Left ventricle myocardium inferior (tissue), 1 donor: ENCODE data around the gene SART1. TPM values are rescaled to one million over a fixed set of nuclear protein-coding genes. Genes with fewer than 3 reads are reported as not detected.

Experiments used
- DNase-seq: peaks from one replicate; pipeline ENCODE4 v3.0.0-alpha.2; 2020
- H3K27ac ChIP-seq: fragments of 200-600 bp; replicated peaks from 2 replicates; pipeline ENCODE4 v1.8.0; 2021
- H3K27me3 ChIP-seq: fragments of 200-600 bp; 2 replicates; pipeline ENCODE4 v1.8.0; 2021; ENCODE audit warnings: low read depth
- H3K36me3 ChIP-seq: fragments of 200-600 bp; 2 replicates; pipeline ENCODE4 v1.8.0; 2021
- H3K4me1 ChIP-seq: fragments of 200-600 bp; 2 replicates; pipeline ENCODE4 v1.8.0; 2021
- H3K4me3 ChIP-seq: fragments of 200-600 bp; 2 replicates; pipeline ENCODE4 v1.8.0; 2021; ENCODE audit warnings: mild to moderate bottlenecking, moderate library complexity
- H3K9me3 ChIP-seq: fragments of 200-600 bp; replicated peaks from 2 replicates; pipeline ENCODE4 v1.8.0; 2021
- CTCF ChIP-seq: fragments of 200-600 bp; IDR thresholded peaks from 2 replicates; pipeline ENCODE4 v1.8.0; 2021; ENCODE audit warnings: antibody characterized with exemption, mild to moderate bottlenecking, borderline replicate concordance
- intact Hi-C: fragments of 100-400 bp; cut with micrococcal nuclease; formaldehyde crosslinking; loops from one replicate; pipeline ENCODE4 v1.11.0; 2022
- total RNA-seq: library from RNA; stranded (reverse); fragmentation: NEBNext Ultra II Directional; extraction: Animal tissue kit (Norgen Biotek cat#: 25700); gene quantifications from one replicate; pipeline ENCODE4 v1.2.1, GENCODE V29; 2021
- donor health status: DM: no; HTN: yes; CAD: no; lungs with severe emphysema.

SART1 gene
- total RNA-seq, 1 donor from 2014 or later = 30.7 TPM

GRCh38 chr11:65917077-65917433 is 44.5 kb upstream of the SART1 start:
- no peaks in the 10 kb centered on the region for H3K27me3 ChIP-seq
- intact Hi-C loops = no loop called here
- DNase-seq = no peak
- peaks cover 67% of the 10 kb centered on the region for H3K4me1 ChIP-seq
- TF ChIP-seq CTCF = no peak
- peaks cover 18% of the 10 kb centered on the region for H3K36me3 ChIP-seq
- peak overlapping the region; percentile 100 for H3K4me3 ChIP-seq
- peak overlapping the region; percentile 99 for H3K27ac ChIP-seq
- H3K9me3 ChIP-seq = no peaks in the 10 kb centered on the region

- intact Hi-C loops = no loop called here
- DNase-seq = no peak
- H3K9me3 ChIP-seq = no peaks in the 10 kb centered on the region
- H3K4me3 ChIP-seq = peak overlapping the region; percentile 100
- no peaks in the 10 kb centered on the region for H3K27me3 ChIP-seq
- no peak for TF ChIP-seq CTCF
- peaks cover 23% of the 10 kb centered on the region for H3K36me3 ChIP-seq
- peak overlapping the region; percentile 99 for H3K27ac ChIP-seq
- peaks cover 63% of the 10 kb centered on the region for H3K4me1 ChIP-seq
Measured at GRCh38 chr11:65917434-65918210, 43.9 kb upstream of the SART1 start.

GRCh38 chr11:65918211-65919140 is 43.1 kb upstream of the SART1 start, which contains the start of gene C11orf68:
C11orf68 (minus strand) TSS chr11:65919062; CDS start chr11:65919031, 31 bp downstream.
- no peaks in the 10 kb centered on the region for H3K27me3 ChIP-seq
- no peaks in the 10 kb centered on the region for H3K9me3 ChIP-seq
- intact Hi-C loops = no loop called here
- peaks cover 32% of the 10 kb centered on the region for H3K36me3 ChIP-seq
- no peak for DNase-seq
- no peak for TF ChIP-seq CTCF
- H3K4me3 ChIP-seq = peak within 1 kb of the TSS; percentile 100
- peaks cover 63% of the 10 kb centered on the region for H3K4me1 ChIP-seq
- peak within 1 kb of the TSS; percentile 99 for H3K27ac ChIP-seq

- no peak for TF ChIP-seq CTCF
- peak within 1 kb of the TSS; percentile 99 for H3K27ac ChIP-seq
- no peaks in the 10 kb centered on the region for H3K9me3 ChIP-seq
- H3K4me3 ChIP-seq = peak within 1 kb of the TSS; percentile 100
- peaks cover 63% of the 10 kb centered on the region for H3K4me1 ChIP-seq
- peaks cover 32% of the 10 kb centered on the region for H3K36me3 ChIP-seq
- peak; percentile 99 for DNase-seq
- no peaks in the 10 kb centered on the region for H3K27me3 ChIP-seq
- intact Hi-C loops = no loop called here
Measured at GRCh38 chr11:65919141-65919572, 42.4 kb upstream of the SART1 start, which contains the start of gene DRAP1. DRAP1 (plus strand) TSS chr11:65919426; CDS start chr11:65919502, 76 bp downstream.

- no peaks in the 10 kb centered on the region for H3K27me3 ChIP-seq
- H3K4me3 ChIP-seq = peak overlapping the region; percentile 100
- H3K9me3 ChIP-seq = no peaks in the 10 kb centered on the region
- peaks cover 59% of the 10 kb centered on the region for H3K4me1 ChIP-seq
- H3K36me3 ChIP-seq = peaks cover 32% of the 10 kb centered on the region
- no peak for DNase-seq
- intact Hi-C loops = no loop called here
- peak overlapping the region; percentile 88 for H3K27ac ChIP-seq
- no peak for TF ChIP-seq CTCF
Measured at GRCh38 chr11:65919573-65920371, 41.8 kb upstream of the SART1 start.
